Keratinocyte (primary cell): ENCODE results near the gene FOXL2NB. TPM values are rescaled to one million over a fixed set of nuclear protein-coding genes. Genes with fewer than 3 reads are reported as not detected.

Experiments used
- DNase-seq: peaks from one replicate; pipeline ENCODE4 v3.0.0-alpha.2; 2011; ENCODE audit warnings: low read depth, missing footprints, low spot score
- FAIRE-seq: peaks from 2 replicates; lab custom pipeline; 2011; peaks lifted over from hg19 to GRCh38; lab: Jason Lieb, UNC
- H2AFZ ChIP-seq: 2 replicates; pipeline ENCODE4 v1.6.0; 2012; ENCODE audit warnings: low read length, control low read depth, inconsistent platforms; ENCODE audit not compliant: control insufficient read depth
- H3K27ac ChIP-seq: 2 replicates; pipeline ENCODE4 v1.5.1; 2011; ENCODE audit warnings: low read length; ENCODE audit not compliant: control insufficient read depth, insufficient read depth
- H3K27me3 ChIP-seq: 3 replicates; pipeline ENCODE4 v1.6.0; 2011; ENCODE audit warnings: low read length; ENCODE audit not compliant: control insufficient read depth, insufficient read depth; ENCODE audit errors: extremely low read depth
- H3K36me3 ChIP-seq, 2 experiments: 2 replicates in 1 of 2; 3 replicates in 1 of 2; pipeline ENCODE4 v1.5.1; 2011; ENCODE audit warnings: low read length in 2 of 2, mild to moderate bottlenecking in 1 of 2; ENCODE audit not compliant: control insufficient read depth in 2 of 2, insufficient read depth in 2 of 2; ENCODE audit errors: extremely low read depth in 1 of 2
- H3K4me1 ChIP-seq: 3 replicates; pipeline ENCODE4 v1.5.1; 2011; ENCODE audit warnings: low read length; ENCODE audit not compliant: control insufficient read depth, insufficient read depth; ENCODE audit errors: extremely low read depth
- H3K4me2 ChIP-seq: 3 replicates; pipeline ENCODE4 v1.6.0; 2011; ENCODE audit warnings: low read depth, low read length; ENCODE audit not compliant: control insufficient read depth, insufficient read depth; ENCODE audit errors: extremely low read depth
- H3K4me3 ChIP-seq, 3 experiments: fragments of 200-600 bp in 1 of 3; sonication (generic) in 1 of 3; 2 replicates in 2 of 3; 3 replicates in 1 of 3; pipeline ENCODE4 v1.5.1; 2011 to 2016; ENCODE audit warnings: low read length in 3 of 3, mild to moderate bottlenecking in 3 of 3, control low read depth in 2 of 3, inconsistent platforms in 1 of 3, low read depth in 1 of 3, mixed read lengths in 1 of 3, mixed run types in 1 of 3, moderate library complexity in 1 of 3; ENCODE audit not compliant: control insufficient read depth in 2 of 3, insufficient read depth in 2 of 3; ENCODE audit errors: extremely low read depth in 1 of 3
- H3K79me2 ChIP-seq: 2 replicates; pipeline ENCODE4 v1.6.0; 2012; ENCODE audit warnings: low read length; ENCODE audit not compliant: control insufficient read depth, insufficient read depth
- H3K9ac ChIP-seq: 3 replicates; pipeline ENCODE4 v1.6.0; 2011; ENCODE audit warnings: low read length; ENCODE audit not compliant: control insufficient read depth, insufficient read depth; ENCODE audit errors: extremely low read depth
- H3K9me1 ChIP-seq: 3 replicates; pipeline ENCODE4 v1.6.0; 2011; ENCODE audit warnings: low read length; ENCODE audit not compliant: control insufficient read depth, insufficient read depth; ENCODE audit errors: extremely low read depth
- H3K9me3 ChIP-seq: 2 replicates; pipeline ENCODE4 v1.5.1; 2012; ENCODE audit warnings: low read depth, low read length; ENCODE audit not compliant: control insufficient read depth
- H4K20me1 ChIP-seq: 3 replicates; pipeline ENCODE4 v1.6.0; 2011; ENCODE audit warnings: low read length; ENCODE audit not compliant: control insufficient read depth, insufficient read depth; ENCODE audit errors: extremely low read depth
- EZH2 ChIP-seq: IDR thresholded peaks from one replicate; pipeline ENCODE4 v1.6.1; 2012; ENCODE audit warnings: inconsistent platforms, mild to moderate bottlenecking, low read length, moderate library complexity
- dilution Hi-C: fragments of 300-500 bp; cut with MboI; formaldehyde crosslinking; loops from one replicate; pipeline ENCODE4 v1.7.0; 2020; ENCODE audit warnings: low sequenced_read_pairs; ENCODE audit not compliant: extremely low pct_ligation_motif_present
- polyA plus RNA-seq, 5 experiments: library from polyadenylated mRNA; depleted of rRNA in 3 of 5; stranded (reverse) in 3 of 5; stranded (forward) in 1 of 5; unstranded in 1 of 5; fragments of >200 nt; gene quantifications; 1 replicate in 1 of 5; 2 replicates in 3 of 5; 3 replicates in 1 of 5; pipeline versions ENCODE4 v1.2.1 to v1.2.3, GENCODE V29; 2011 to 2012; ENCODE audit warnings: missing spikeins in 2 of 5, low read depth in 1 of 5, low replicate concordance in 1 of 5
- TF ChIP-seq, protein P1 (sequence below), 3 experiments: IDR thresholded peaks in 1 of 3; conservative IDR thresholded peaks in 1 of 3; optimal IDR thresholded peaks in 1 of 3; 2 replicates in 2 of 3; 3 replicates in 1 of 3; pipeline versions ENCODE3 to v1.5.1; 2011; ENCODE audit warnings: low read length in 3 of 3, mild to moderate bottlenecking in 3 of 3, moderate library complexity in 2 of 3, control low read depth in 1 of 3, inconsistent platforms in 1 of 3; ENCODE audit not compliant: insufficient read depth in 2 of 3; ENCODE audit errors: extremely low read depth in 1 of 3

Gene FOXL2NB
- polyA plus RNA-seq, 1 donor (not counting 4 experiments of a cell fraction or from before 2014, with no cell fraction given): 0.38 TPM

DNA sequence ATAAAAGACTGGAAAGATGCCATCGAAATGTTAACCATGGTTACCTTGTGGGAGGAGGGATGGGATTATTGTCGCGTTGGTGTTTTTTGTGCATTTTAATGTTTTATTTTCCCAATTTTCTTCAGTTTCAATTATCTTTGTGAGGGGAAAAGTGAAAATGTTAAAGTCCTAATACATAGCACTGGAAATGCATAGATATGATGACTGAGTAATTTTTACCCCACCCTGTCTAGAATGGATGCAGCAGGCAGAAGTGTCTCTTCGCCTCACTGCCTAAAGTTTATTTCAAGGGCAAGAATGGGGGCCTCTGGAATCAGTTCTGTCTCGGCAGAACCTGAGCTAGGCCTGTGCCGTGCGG lies 11.5 kb upstream of the FOXL2NB start:
- peaks cover 4% of the 10 kb centered on the region for H3K9me1 ChIP-seq
- no peaks in the 10 kb centered on the region for H4K20me1 ChIP-seq
- H3K4me1 ChIP-seq: peaks cover 13% of the 10 kb centered on the region
- no peaks in the 10 kb centered on the region for H3K36me3 ChIP-seq
- no peaks in the 10 kb centered on the region for H3K79me2 ChIP-seq
- H2AFZ ChIP-seq: no peak overlapping the region
- FAIRE-seq: no peak
- peaks cover 51% of the 10 kb centered on the region for H3K27me3 ChIP-seq
- H3K9me3 ChIP-seq: no peaks in the 10 kb centered on the region
- H3K4me3 ChIP-seq: peak overlapping the region in 1 of 3 experiments; percentile 60
- dilution Hi-C loops: loop anchor here (25.0 kb wide), 1 partner anchor 377 kb away; no protein-coding TSS in a partner anchor
- no peak overlapping the region for H3K27ac ChIP-seq
- TF ChIP-seq, protein P1, sequence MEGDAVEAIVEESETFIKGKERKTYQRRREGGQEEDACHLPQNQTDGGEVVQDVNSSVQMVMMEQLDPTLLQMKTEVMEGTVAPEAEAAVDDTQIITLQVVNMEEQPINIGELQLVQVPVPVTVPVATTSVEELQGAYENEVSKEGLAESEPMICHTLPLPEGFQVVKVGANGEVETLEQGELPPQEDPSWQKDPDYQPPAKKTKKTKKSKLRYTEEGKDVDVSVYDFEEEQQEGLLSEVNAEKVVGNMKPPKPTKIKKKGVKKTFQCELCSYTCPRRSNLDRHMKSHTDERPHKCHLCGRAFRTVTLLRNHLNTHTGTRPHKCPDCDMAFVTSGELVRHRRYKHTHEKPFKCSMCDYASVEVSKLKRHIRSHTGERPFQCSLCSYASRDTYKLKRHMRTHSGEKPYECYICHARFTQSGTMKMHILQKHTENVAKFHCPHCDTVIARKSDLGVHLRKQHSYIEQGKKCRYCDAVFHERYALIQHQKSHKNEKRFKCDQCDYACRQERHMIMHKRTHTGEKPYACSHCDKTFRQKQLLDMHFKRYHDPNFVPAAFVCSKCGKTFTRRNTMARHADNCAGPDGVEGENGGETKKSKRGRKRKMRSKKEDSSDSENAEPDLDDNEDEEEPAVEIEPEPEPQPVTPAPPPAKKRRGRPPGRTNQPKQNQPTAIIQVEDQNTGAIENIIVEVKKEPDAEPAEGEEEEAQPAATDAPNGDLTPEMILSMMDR (optimal IDR thresholded peaks at IDR 0.05 in 1 of 3, IDR thresholded peaks at IDR 0.05 in 1 of 3, conservative IDR thresholded peaks at IDR 0.05 in 1 of 3; ENCODE audit: extremely low read depth in 1 of 3, insufficient read depth in 2 of 3, low read length in 3 of 3): no peak
- no peak for DNase-seq
- H3K4me2 ChIP-seq: peak overlapping the region; percentile 82
- H3K9ac ChIP-seq: no peak overlapping the region

DNA sequence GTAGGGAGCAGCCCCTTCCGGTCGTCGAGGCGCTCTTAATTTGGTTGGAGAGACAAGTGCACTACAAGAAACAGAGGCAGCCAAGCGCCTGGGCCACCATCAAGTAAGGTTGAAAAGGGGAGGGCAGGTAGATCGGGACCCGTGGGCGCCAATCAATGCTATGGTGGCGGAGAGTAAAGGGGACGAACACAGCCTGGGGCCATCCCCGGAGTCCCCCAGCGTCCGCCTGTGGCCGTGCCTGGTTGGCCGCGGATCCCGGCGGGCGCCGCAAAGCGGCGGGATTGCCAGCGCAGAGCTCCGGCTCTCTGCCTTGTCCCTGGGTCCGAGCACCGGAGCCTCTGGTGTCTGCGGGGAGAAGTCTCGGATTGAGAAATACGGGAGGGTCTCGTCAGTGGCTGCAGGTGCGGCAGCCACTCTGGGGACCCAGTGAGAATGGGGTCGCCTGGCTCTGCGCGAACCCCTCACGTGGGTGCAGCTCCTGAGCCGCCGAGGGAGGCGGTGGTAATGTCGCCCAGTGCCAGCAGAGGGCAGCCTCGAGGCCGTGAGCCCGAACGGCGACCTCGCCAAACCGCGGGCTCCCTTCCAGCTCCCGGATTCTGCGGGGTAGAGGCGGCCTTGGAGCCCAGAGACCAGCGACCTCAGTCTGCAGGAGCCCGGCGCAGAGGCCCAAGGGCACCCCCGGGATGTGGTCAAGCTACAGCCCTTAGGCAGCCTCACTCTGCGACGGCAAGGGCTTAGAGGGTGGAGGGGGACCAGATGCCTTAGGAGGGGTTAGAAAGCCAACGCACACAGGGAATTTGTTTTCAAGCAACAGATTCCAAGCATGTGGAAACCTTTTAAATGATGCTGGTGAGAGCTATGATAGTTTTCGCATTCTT lies 10.9 kb upstream of the FOXL2NB start:
- no peaks in the 10 kb centered on the region for H3K9me3 ChIP-seq
- peak; percentile 75 for TF ChIP-seq EZH2
- TF ChIP-seq, protein P1 (optimal IDR thresholded peaks at IDR 0.05 in 1 of 3, IDR thresholded peaks at IDR 0.05 in 1 of 3, conservative IDR thresholded peaks at IDR 0.05 in 1 of 3; ENCODE audit: extremely low read depth in 1 of 3, insufficient read depth in 2 of 3, low read length in 3 of 3): peak; percentile 57 to 98 (median 90)
- H3K27me3 ChIP-seq: peaks cover 57% of the 10 kb centered on the region
- H3K27ac ChIP-seq: no peak overlapping the region
- peak overlapping the region; percentile 83 for H2AFZ ChIP-seq
- peak overlapping the region; percentile 29 to 60 (median 54) for H3K4me3 ChIP-seq
- no peaks in the 10 kb centered on the region for H3K79me2 ChIP-seq
- H3K4me1 ChIP-seq: peaks cover 13% of the 10 kb centered on the region
- dilution Hi-C loops: loop anchor here (25.0 kb wide), 1 partner anchor 376 kb away; no protein-coding TSS in a partner anchor
- H3K9me1 ChIP-seq: peaks cover 4% of the 10 kb centered on the region
- no peaks in the 10 kb centered on the region for H4K20me1 ChIP-seq
- FAIRE-seq (no peak), DNase-seq (no peak)
- no peaks in the 10 kb centered on the region for H3K36me3 ChIP-seq
- peak overlapping the region; percentile 82 for H3K4me2 ChIP-seq
- H3K9ac ChIP-seq: no peak overlapping the region
